IMR-90 (cell line): Measurements from ENCODE around the gene C22orf31. TPM values are rescaled to one million over a fixed set of nuclear protein-coding genes. Genes with fewer than 3 reads are reported as not detected.

Source experiments
- ATAC-seq: fragments of 200-7000 bp; cut with Tn5 transposase; 2 replicates; pipeline ENCODE4 v1.9.1; 2020; ENCODE audit warnings: low read depth, mild to moderate bottlenecking, moderate library complexity
- BruUV-seq: library from RNA; stranded (reverse); fragments of 400-500 nt; replicated peaks from 2 replicates; lab custom pipeline; 2021; lab: Mats Ljungman, UMichigan
- CTCF ChIA-PET: fragments of 300-600 bp; formaldehyde crosslinking; extraction: SDS; loops from one replicate; lab custom pipeline; 2021; ENCODE audit warnings: antibody characterized with exemption; lab: Yijun Ruan, JAX
- POLR2A ChIA-PET: fragments of 300-600 bp; sonication (Branson Sonifier 250); formaldehyde crosslinking; loops from one replicate; lab custom pipeline; 2022; ENCODE audit warnings: antibody characterized with exemption; ENCODE audit not compliant: unreplicated experiment; lab: Charles Lee
- DNase-seq: peaks from one replicate; pipeline ENCODE4 v3.0.0; 2013
- H2AFZ ChIP-seq: replicated peaks from 2 replicates; pipeline ENCODE3; 2013; ENCODE audit warnings: low read length, mild to moderate bottlenecking; ENCODE audit not compliant: poor library complexity
- H2AK5ac ChIP-seq: 2 replicates; pipeline ENCODE4 v1.6.1; 2013; ENCODE audit warnings: low read depth, low read length, inconsistent platforms
- H2AK9ac ChIP-seq: replicated peaks from 2 replicates; pipeline ENCODE3; 2013; ENCODE audit warnings: mild to moderate bottlenecking, low read depth, low read length, moderate library complexity; ENCODE audit not compliant: poor library complexity
- H2BK120ac ChIP-seq: 2 replicates; pipeline ENCODE4 v1.6.1; 2013; ENCODE audit warnings: low read depth, low read length, inconsistent platforms
- H2BK15ac ChIP-seq: 3 replicates; pipeline ENCODE4 v1.6.1; 2013; ENCODE audit warnings: low read depth, low read length, inconsistent platforms
- H2BK20ac ChIP-seq: 2 replicates; pipeline ENCODE4 v1.6.1; 2013; ENCODE audit warnings: low read depth, mild to moderate bottlenecking, inconsistent platforms, low read length, moderate library complexity
- H2BK5ac ChIP-seq: 2 replicates; pipeline ENCODE4 v1.6.1; 2013; ENCODE audit warnings: mild to moderate bottlenecking, low read depth, low read length, inconsistent platforms; ENCODE audit not compliant: poor library complexity, severe bottlenecking
- H3K14ac ChIP-seq: replicated peaks from 2 replicates; pipeline ENCODE4 v1.6.1; 2013; ENCODE audit warnings: low read depth, low read length, inconsistent platforms
- H3K18ac ChIP-seq: 2 replicates; pipeline ENCODE4 v1.6.1; 2013; ENCODE audit warnings: low read depth, low read length, control low read depth
- H3K23ac ChIP-seq: 2 replicates; pipeline ENCODE4 v1.6.1; 2013; ENCODE audit warnings: low read depth, low read length, inconsistent platforms
- H3K27ac ChIP-seq: 2 replicates; pipeline ENCODE4 v1.5.1; 2013; ENCODE audit warnings: mild to moderate bottlenecking, control low read depth, low read length; ENCODE audit not compliant: insufficient read depth
- H3K27me3 ChIP-seq: 2 replicates; pipeline ENCODE4 v1.6.1; 2013; ENCODE audit warnings: low read length; ENCODE audit not compliant: control insufficient read depth, insufficient read depth
- H3K36me3 ChIP-seq: 2 replicates; pipeline ENCODE4 v1.6.1; 2013; ENCODE audit warnings: low read length, mixed read lengths; ENCODE audit not compliant: control insufficient read depth, insufficient read depth
- H3K4ac ChIP-seq: 2 replicates; pipeline ENCODE4 v1.6.1; 2013; ENCODE audit warnings: low read depth, low read length, inconsistent platforms
- H3K4me1 ChIP-seq: 2 replicates; pipeline ENCODE4 v1.6.1; 2013; ENCODE audit warnings: low read length, mixed read lengths; ENCODE audit not compliant: control insufficient read depth, insufficient read depth
- H3K4me2 ChIP-seq: 2 replicates; pipeline ENCODE4 v1.6.1; 2013; ENCODE audit warnings: low read depth, mild to moderate bottlenecking, control low read depth, low read length, moderate library complexity
- H3K4me3 ChIP-seq: 2 replicates; pipeline ENCODE4 v1.5.1; 2013; ENCODE audit warnings: low read depth, mild to moderate bottlenecking, control low read depth, low read length, moderate library complexity; ENCODE audit not compliant: insufficient read depth
- H3K56ac ChIP-seq: 2 replicates; pipeline ENCODE4 v1.6.1; 2013; ENCODE audit warnings: low read length, inconsistent platforms; ENCODE audit not compliant: insufficient read depth; ENCODE audit errors: extremely low read depth
- H3K79me1 ChIP-seq, 2 experiments: 2 replicates each; pipeline ENCODE4 v1.6.1; 2013; ENCODE audit warnings: low read length in 2 of 2, inconsistent platforms in 1 of 2, low read depth in 1 of 2
- H3K9ac ChIP-seq: 2 replicates; pipeline ENCODE4 v1.6.1; 2013; ENCODE audit warnings: low read depth, low read length, control low read depth
- H3K9me1 ChIP-seq: 2 replicates; pipeline ENCODE4 v1.6.1; 2013; ENCODE audit warnings: low read length, inconsistent platforms; ENCODE audit not compliant: insufficient read depth
- H3K9me3 ChIP-seq: 2 replicates; pipeline ENCODE4 v1.6.1; 2013; ENCODE audit warnings: low read length; ENCODE audit not compliant: control insufficient read depth, insufficient read depth
- H4K20me1 ChIP-seq: 2 replicates; pipeline ENCODE4 v1.6.1; 2013; ENCODE audit warnings: low read length, inconsistent platforms; ENCODE audit not compliant: insufficient read depth
- H4K5ac ChIP-seq: 2 replicates; pipeline ENCODE4 v1.6.1; 2013; ENCODE audit warnings: mild to moderate bottlenecking, low read depth, low read length, control low read depth
- H4K8ac ChIP-seq, 2 experiments: 2 replicates each; pipeline ENCODE4 v1.6.1; 2013; ENCODE audit warnings: low read depth in 2 of 2, low read length in 2 of 2, control low read depth in 1 of 2, inconsistent platforms in 1 of 2
- H4K91ac ChIP-seq: 2 replicates; pipeline ENCODE4 v1.6.1; 2013; ENCODE audit warnings: low read depth, low read length, inconsistent platforms; ENCODE audit not compliant: insufficient read depth
- BHLHE40 ChIP-seq: fragments of 150-350 bp; IDR thresholded peaks from 2 replicates; pipeline ENCODE4 v1.6.1; 2016; ENCODE audit warnings: mild to moderate bottlenecking, low read depth, low read length
- CEBPB ChIP-seq: IDR thresholded peaks from 2 replicates; pipeline ENCODE4 v1.6.1; 2012; ENCODE audit warnings: low read depth, low read length, improper control_type of control experiment
- CHD1 ChIP-seq: IDR thresholded peaks from 2 replicates; pipeline ENCODE4 v1.6.1; 2012; ENCODE audit warnings: low read depth, low read length, improper control_type of control experiment
- FOS ChIP-seq: fragments of 150-350 bp; IDR thresholded peaks from 2 replicates; pipeline ENCODE4 v1.6.1; 2016; ENCODE audit warnings: low read depth, low read length
- MAFK ChIP-seq: IDR thresholded peaks from 2 replicates; pipeline ENCODE4 v1.6.1; 2012; ENCODE audit warnings: low read depth, low read length, improper control_type of control experiment
- MAZ ChIP-seq: IDR thresholded peaks from 2 replicates; pipeline ENCODE4 v1.6.1; 2012; ENCODE audit warnings: low read depth, mild to moderate bottlenecking, low read length, improper control_type of control experiment, moderate library complexity, borderline replicate concordance
- MXI1 ChIP-seq: IDR thresholded peaks from 2 replicates; pipeline ENCODE4 v1.6.1; 2012; ENCODE audit warnings: low read depth, mild to moderate bottlenecking, low read length, moderate library complexity, borderline replicate concordance
- NFE2L2 ChIP-seq: fragments of 150-350 bp; IDR thresholded peaks from 2 replicates; pipeline ENCODE4 v1.6.1; 2016; ENCODE audit warnings: low read depth, mild to moderate bottlenecking, low read length
- POLR2A ChIP-seq: IDR thresholded peaks from 2 replicates; pipeline ENCODE4 v1.6.1; 2012; ENCODE audit warnings: mild to moderate bottlenecking, low read depth, low read length
- RAD21 ChIP-seq: IDR thresholded peaks from 2 replicates; pipeline ENCODE4 v1.6.1; 2012; ENCODE audit warnings: low read length, improper control_type of control experiment
- RCOR1 ChIP-seq: IDR thresholded peaks from 2 replicates; pipeline ENCODE4 v1.6.1; 2012; ENCODE audit warnings: mild to moderate bottlenecking, low read length, improper control_type of control experiment; ENCODE audit not compliant: insufficient replicate concordance
- RFX5 ChIP-seq: IDR thresholded peaks from 2 replicates; pipeline ENCODE4 v1.8.0; 2012; ENCODE audit warnings: low read depth, mild to moderate bottlenecking, low read length, moderate library complexity
- SMC3 ChIP-seq: fragments of 150-350 bp; IDR thresholded peaks from 2 replicates; pipeline ENCODE4 v1.6.1; 2016; ENCODE audit warnings: low read depth, mild to moderate bottlenecking, antibody characterized with exemption, low read length, moderate library complexity
- WGBS, 2 experiments: methylation state at CpG; one replicate each; pipeline versions ENCODE4 v1.1.5 to v1.1.7; 2013; ENCODE audit warnings: missing lambda C conversion rate in 2 of 2; ENCODE audit not compliant: insufficient read length in 1 of 2; ENCODE audit errors: extremely low coverage in 2 of 2; 5-methylcytosine and 5-hydroxymethylcytosine counted together
- dilution Hi-C: fragments of 300-500 bp; cut with HindIII; formaldehyde crosslinking; loops from one replicate; pipeline ENCODE4 v1.14.3; 2018; ENCODE audit warnings: low sequenced_read_pairs; ENCODE audit not compliant: unreplicated experiment
- in situ Hi-C: fragments of 300-500 bp; cut with MboI; formaldehyde crosslinking; loops from 3 replicates; pipeline ENCODE4 v1.14.3; 2019; ENCODE audit warnings: low sequenced_read_pairs, inconsistent platforms, mixed read lengths
- intact Hi-C: fragments of 100-400 bp; cut with micrococcal nuclease; formaldehyde crosslinking; loops from 2 replicates; pipeline ENCODE4 v1.10.0; 2022
- polyA plus RNA-seq, 3 experiments: library from polyadenylated mRNA; depleted of rRNA; stranded (reverse); fragments of >200 nt; gene quantifications; 2 replicates each; pipeline ENCODE4 v1.2.3, GENCODE V29; 2012; ENCODE audit warnings: low replicate concordance in 1 of 3
- total RNA-seq: library from RNA; depleted of rRNA; stranded (reverse); fragments of >200 nt; gene quantifications from 2 replicates; pipeline ENCODE4 v1.2.3, GENCODE V29; 2012
- TF ChIP-seq, protein P1 (sequence below): conservative IDR thresholded peaks from 2 replicates; pipeline ENCODE4 v1.5.1; 2012; ENCODE audit warnings: mild to moderate bottlenecking, low read depth, low read length, improper control_type of control experiment
- TF ChIP-seq, protein P2 (sequence below): fragments of 150-350 bp; IDR thresholded peaks from 2 replicates; pipeline ENCODE4 v1.6.1; 2016; ENCODE audit warnings: low read depth, mild to moderate bottlenecking, low read length, moderate library complexity, borderline replicate concordance
- TF ChIP-seq, protein P3 (sequence below): fragments of 150-350 bp; IDR thresholded peaks from 2 replicates; pipeline ENCODE4 v1.6.1; 2017; ENCODE audit warnings: mild to moderate bottlenecking, antibody characterized with exemption, low read length, low read depth

Gene C22orf31
- total and polyA plus RNA-seq, 2 of the 4 experiments (the other 2 are of a cell fraction): not detected

DNA sequence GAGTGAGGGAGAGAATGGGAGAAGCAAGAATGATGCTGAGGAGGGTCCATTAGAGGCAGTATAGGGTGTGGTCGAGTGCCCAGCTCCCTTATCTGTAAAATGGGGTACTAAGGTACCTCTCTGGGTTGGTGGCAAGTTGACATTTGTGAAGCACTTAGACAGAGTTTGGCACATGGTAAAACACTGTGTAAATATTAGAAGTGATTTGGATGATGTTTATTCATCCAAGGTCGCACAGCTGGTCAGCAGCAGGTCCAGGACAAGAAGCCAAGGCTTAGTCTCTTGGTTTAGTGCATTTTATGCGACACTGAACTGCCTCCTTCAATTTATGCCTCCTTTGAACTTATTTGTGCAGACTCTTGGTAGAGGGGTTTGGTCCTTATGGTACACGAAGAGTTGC lies 30.6 kb upstream of the C22orf31 start:
- H3K27ac ChIP-seq: no peak overlapping the region
- H2BK15ac ChIP-seq: no peak overlapping the region

More for the DNA sequence above, 30.6 kb upstream of the C22orf31 start:
- POLR2A ChIA-PET: no interaction called here
- Histone ChIP-seq H3K9me3 (no peaks in the 10 kb centered on the region), H3K4ac (no peak overlapping the region; the same call in 1 of the 2 replicates), H3K27me3 (no peaks in the 10 kb centered on the region), H2AK9ac (no peak overlapping the region), H3K9ac (no peak overlapping the region), H3K79me1 (no peaks in the 10 kb centered on the region; a peak in 1 of 4 replicates), H2AK5ac (no peak overlapping the region), H4K8ac (no peak overlapping the region), H3K14ac (0 out of 2 replicates have a peak overlapping the region, but pooled peaks have one; percentile 26), H3K4me3 (no peak overlapping the region), H3K18ac (no peak overlapping the region; the same call in 1 of the 2 replicates), H2BK120ac (no peak overlapping the region), H2BK20ac (no peak overlapping the region; the same call in 1 of the 2 replicates), H3K56ac (no peak overlapping the region), H3K4me1 (peaks cover 19% of the 10 kb centered on the region), H4K5ac (no peak overlapping the region), H3K4me2 (no peak overlapping the region), H3K23ac (no peak overlapping the region), H4K91ac (no peak overlapping the region), H3K9me1 (peaks cover 6% of the 10 kb centered on the region; the same call in 1 of the 2 replicates), H2BK5ac (no peak overlapping the region), H3K36me3 (peaks cover 2% of the 10 kb centered on the region; the same call in 1 of the 2 replicates), H2AFZ (no peak overlapping the region), H4K20me1 (no peaks in the 10 kb centered on the region)
- no TSS peak for BruUV-seq
- CTCF ChIA-PET: interaction anchor here (0.8 kb wide), 1 partner anchor 9 kb away, joined by 3 read pairs; no protein-coding TSS in a partner anchor
- dilution Hi-C loops (no loop called here), in situ Hi-C loops (no loop called here), intact Hi-C loops (no loop called here)
- ATAC-seq (no peak), DNase-seq (no peak)
- no CpG with 5 or more reads among the region's 4 CpGs for WGBS, 2 experiments
- no peak for TF ChIP-seq NFE2L2
- TF ChIP-seq, protein P1, sequence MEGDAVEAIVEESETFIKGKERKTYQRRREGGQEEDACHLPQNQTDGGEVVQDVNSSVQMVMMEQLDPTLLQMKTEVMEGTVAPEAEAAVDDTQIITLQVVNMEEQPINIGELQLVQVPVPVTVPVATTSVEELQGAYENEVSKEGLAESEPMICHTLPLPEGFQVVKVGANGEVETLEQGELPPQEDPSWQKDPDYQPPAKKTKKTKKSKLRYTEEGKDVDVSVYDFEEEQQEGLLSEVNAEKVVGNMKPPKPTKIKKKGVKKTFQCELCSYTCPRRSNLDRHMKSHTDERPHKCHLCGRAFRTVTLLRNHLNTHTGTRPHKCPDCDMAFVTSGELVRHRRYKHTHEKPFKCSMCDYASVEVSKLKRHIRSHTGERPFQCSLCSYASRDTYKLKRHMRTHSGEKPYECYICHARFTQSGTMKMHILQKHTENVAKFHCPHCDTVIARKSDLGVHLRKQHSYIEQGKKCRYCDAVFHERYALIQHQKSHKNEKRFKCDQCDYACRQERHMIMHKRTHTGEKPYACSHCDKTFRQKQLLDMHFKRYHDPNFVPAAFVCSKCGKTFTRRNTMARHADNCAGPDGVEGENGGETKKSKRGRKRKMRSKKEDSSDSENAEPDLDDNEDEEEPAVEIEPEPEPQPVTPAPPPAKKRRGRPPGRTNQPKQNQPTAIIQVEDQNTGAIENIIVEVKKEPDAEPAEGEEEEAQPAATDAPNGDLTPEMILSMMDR: no peak
- no peak for TF ChIP-seq BHLHE40
- TF ChIP-seq, protein P2, sequence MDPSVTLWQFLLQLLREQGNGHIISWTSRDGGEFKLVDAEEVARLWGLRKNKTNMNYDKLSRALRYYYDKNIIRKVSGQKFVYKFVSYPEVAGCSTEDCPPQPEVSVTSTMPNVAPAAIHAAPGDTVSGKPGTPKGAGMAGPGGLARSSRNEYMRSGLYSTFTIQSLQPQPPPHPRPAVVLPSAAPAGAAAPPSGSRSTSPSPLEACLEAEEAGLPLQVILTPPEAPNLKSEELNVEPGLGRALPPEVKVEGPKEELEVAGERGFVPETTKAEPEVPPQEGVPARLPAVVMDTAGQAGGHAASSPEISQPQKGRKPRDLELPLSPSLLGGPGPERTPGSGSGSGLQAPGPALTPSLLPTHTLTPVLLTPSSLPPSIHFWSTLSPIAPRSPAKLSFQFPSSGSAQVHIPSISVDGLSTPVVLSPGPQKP: no peak
- no peak for TF ChIP-seq FOS
- TF ChIP-seq MAZ: no peak
- no peak for TF ChIP-seq RAD21
- TF ChIP-seq RCOR1: no peak
- TF ChIP-seq MXI1: no peak
- TF ChIP-seq SMC3: no peak
- no peak for TF ChIP-seq POLR2A
- no peak for TF ChIP-seq CEBPB
- TF ChIP-seq CHD1: no peak
- no peak for TF ChIP-seq MAFK
- no peak for TF ChIP-seq RFX5
- TF ChIP-seq, protein P3, sequence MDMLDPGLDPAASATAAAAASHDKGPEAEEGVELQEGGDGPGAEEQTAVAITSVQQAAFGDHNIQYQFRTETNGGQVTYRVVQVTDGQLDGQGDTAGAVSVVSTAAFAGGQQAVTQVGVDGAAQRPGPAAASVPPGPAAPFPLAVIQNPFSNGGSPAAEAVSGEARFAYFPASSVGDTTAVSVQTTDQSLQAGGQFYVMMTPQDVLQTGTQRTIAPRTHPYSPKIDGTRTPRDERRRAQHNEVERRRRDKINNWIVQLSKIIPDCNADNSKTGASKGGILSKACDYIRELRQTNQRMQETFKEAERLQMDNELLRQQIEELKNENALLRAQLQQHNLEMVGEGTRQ: no peak
